B cell (primary cell): ENCODE data around the gene LGI4. TPM values are rescaled to one million over a fixed set of nuclear protein-coding genes. Genes with fewer than 3 reads are reported as not detected.
A peak's percentile ranks its signal among the peaks of the same experiment; 100 is the strongest.

ENCODE experiments used
- ATAC-seq: fragments of 200-7000 bp; cut with Tn5 transposase; one replicate; pipeline ENCODE4 v1.10.0; 2021; ENCODE audit warnings: low read depth, mild to moderate bottlenecking, moderate number of reproducible peaks, moderate library complexity
- CTCF ChIA-PET: fragments of 350-600 bp; sonication (Branson Sonifier 250); formaldehyde crosslinking; loops from one replicate; lab custom pipeline; 2021; ENCODE audit warnings: antibody characterized with exemption, inconsistent platforms; lab: Charles Lee
- POLR2A ChIA-PET: fragments of 350-600 bp; sonication (Branson Sonifier 250); formaldehyde crosslinking; loops from one replicate; lab custom pipeline; 2021; ENCODE audit warnings: antibody characterized with exemption; lab: Charles Lee
- DNase-seq: peaks from one replicate; pipeline ENCODE4 v3.0.0; 2013
- H2AFZ ChIP-seq: 2 replicates; pipeline ENCODE4 v1.6.1; 2012; ENCODE audit warnings: mild to moderate bottlenecking, low read depth, low read length; ENCODE audit not compliant: insufficient read depth, poor library complexity, severe bottlenecking
- H3K27ac ChIP-seq, 2 donors: 1 replicate in 1 of 2; 2 replicates in 1 of 2; pipeline ENCODE4 v1.5.1; 2012 to 2013; ENCODE audit warnings: low read length in 2 of 2, mild to moderate bottlenecking in 2 of 2, moderate library complexity in 1 of 2
- H3K27me3 ChIP-seq, 4 experiments: fragments of 200-600 bp in 1 of 4; sonication (generic) in 1 of 4; replicated peaks in 1 of 4; 1 replicate in 2 of 4; 2 replicates in 2 of 4; pipeline versions ENCODE4 v1.6.1 to v1.7.0; 2013 to 2016; ENCODE audit warnings: low read length in 3 of 4, mild to moderate bottlenecking in 2 of 4, mixed read lengths in 1 of 4, moderate library complexity in 1 of 4; ENCODE audit not compliant: insufficient read depth in 4 of 4, control insufficient read depth in 3 of 4; ENCODE audit errors: control extremely low read depth in 1 of 4
- H3K36me3 ChIP-seq, 2 experiments: replicated peaks in 1 of 2; 1 replicate in 1 of 2; 2 replicates in 1 of 2; pipeline versions ENCODE4 v1.6.1 to v1.7.1; 2013; ENCODE audit warnings: low read length in 1 of 2; ENCODE audit not compliant: insufficient read depth in 2 of 2, control insufficient read depth in 1 of 2; ENCODE audit errors: control extremely low read depth in 1 of 2, extremely low read depth in 1 of 2
- H3K4me1 ChIP-seq, 2 donors: fragments of 200-600 bp in 1 of 2; sonication (generic) in 1 of 2; 1 replicate in 1 of 2; 2 replicates in 1 of 2; pipeline versions ENCODE4 v1.5.1 to v1.6.1; 2013 to 2017; ENCODE audit warnings: low read length in 2 of 2; ENCODE audit not compliant: control insufficient read depth in 2 of 2, insufficient read depth in 2 of 2
- H3K4me2 ChIP-seq: replicated peaks from 2 replicates; pipeline ENCODE3; 2012; ENCODE audit warnings: mild to moderate bottlenecking, low read depth, low read length; ENCODE audit not compliant: poor library complexity, severe bottlenecking
- H3K4me3 ChIP-seq, 5 experiments: fragments of 200-600 bp in 1 of 5; sonication (generic) in 1 of 5; 1 replicate in 3 of 5; 2 replicates in 2 of 5; pipeline versions ENCODE4 v1.5.1 to v1.7.0; 2011 to 2016; ENCODE audit warnings: low read length in 4 of 5, mild to moderate bottlenecking in 4 of 5, low read depth in 2 of 5, control low read depth in 1 of 5, moderate library complexity in 1 of 5; ENCODE audit not compliant: insufficient read depth in 1 of 5; ENCODE audit errors: control extremely low read depth in 1 of 5, extremely low read depth in 1 of 5
- H3K79me2 ChIP-seq: fragments of 200-600 bp; sonication (generic); one replicate; pipeline ENCODE4 v1.6.0; 2016; ENCODE audit warnings: low read length; ENCODE audit not compliant: control insufficient read depth, insufficient read depth
- H3K9ac ChIP-seq: fragments of 200-600 bp; sonication (generic); 2 replicates; pipeline ENCODE4 v1.6.1; 2017; ENCODE audit warnings: mild to moderate bottlenecking, low read length, moderate library complexity
- H3K9me3 ChIP-seq, 3 donors: one replicate each; pipeline versions ENCODE4 v1.6.1 to v1.7.1; 2013; ENCODE audit warnings: low read length in 2 of 3; ENCODE audit not compliant: control insufficient read depth in 2 of 3, insufficient read depth in 1 of 3; ENCODE audit errors: control extremely low read depth in 1 of 3
- H4K20me1 ChIP-seq: 2 replicates; pipeline ENCODE4 v1.6.0; 2012; ENCODE audit warnings: mild to moderate bottlenecking, low read length; ENCODE audit not compliant: insufficient read depth, control insufficient read depth, poor library complexity, severe bottlenecking
- H3K27ac Mint-ChIP-seq: one replicate; pipeline ENCODE4 v1.8.0; 2021; ENCODE audit warnings: mixed read lengths
- H3K27me3 Mint-ChIP-seq: one replicate; pipeline ENCODE4 v1.8.0; 2021; ENCODE audit warnings: mixed read lengths
- H3K4me1 Mint-ChIP-seq: one replicate; pipeline ENCODE4 v1.8.0; 2021; ENCODE audit warnings: mixed read lengths
- H3K4me3 Mint-ChIP-seq: one replicate; pipeline ENCODE4 v1.8.0; 2021; ENCODE audit warnings: mixed read lengths
- H3K9me3 Mint-ChIP-seq: one replicate; pipeline ENCODE4 v1.8.0; 2022; ENCODE audit warnings: mixed read lengths; ENCODE audit not compliant: insufficient read depth
- CTCF ChIP-seq: fragments of 200-600 bp; IDR thresholded peaks from one replicate; pipeline ENCODE4 v1.8.0; 2022; ENCODE audit warnings: antibody characterized with exemption, mild to moderate bottlenecking
- EZH2 ChIP-seq: IDR thresholded peaks from 2 replicates; pipeline ENCODE4 v1.6.1; 2012; ENCODE audit warnings: borderline replicate concordance, low read depth, mild to moderate bottlenecking, moderate library complexity, low read length; ENCODE audit not compliant: insufficient read depth, poor library complexity, severe bottlenecking
- whole genome bisulfite sequencing: methylation state at CpG from one replicate; pipeline ENCODE4 v1.1.5; 2013; ENCODE audit warnings: missing lambda C conversion rate; ENCODE audit not compliant: insufficient coverage; 5-methylcytosine and 5-hydroxymethylcytosine counted together
- intact Hi-C: fragments of 100-400 bp; cut with micrococcal nuclease; formaldehyde crosslinking; loops from one replicate; pipeline ENCODE4 v1.10.0; 2022
- polyA plus RNA-seq: library from polyadenylated mRNA; depleted of rRNA; stranded (reverse); fragments of >200 nt; gene quantifications from 2 replicates; pipeline ENCODE4 v1.2.3, GENCODE V29; 2012
- total RNA-seq, 2 donors: library from RNA; stranded (reverse); fragments of 120-200 nt in 1 of 2; gene quantifications; 1 replicate in 1 of 2; 2 replicates in 1 of 2; pipeline versions ENCODE4 v1.2.3 to v1.2.4, GENCODE V29; 2013 to 2022

Gene LGI4
- total and polyA plus RNA-seq, 2 donors (not counting 1 experiment from before 2014, with no cell fraction given), result 0.40 to 0.59 TPM

DNA sequence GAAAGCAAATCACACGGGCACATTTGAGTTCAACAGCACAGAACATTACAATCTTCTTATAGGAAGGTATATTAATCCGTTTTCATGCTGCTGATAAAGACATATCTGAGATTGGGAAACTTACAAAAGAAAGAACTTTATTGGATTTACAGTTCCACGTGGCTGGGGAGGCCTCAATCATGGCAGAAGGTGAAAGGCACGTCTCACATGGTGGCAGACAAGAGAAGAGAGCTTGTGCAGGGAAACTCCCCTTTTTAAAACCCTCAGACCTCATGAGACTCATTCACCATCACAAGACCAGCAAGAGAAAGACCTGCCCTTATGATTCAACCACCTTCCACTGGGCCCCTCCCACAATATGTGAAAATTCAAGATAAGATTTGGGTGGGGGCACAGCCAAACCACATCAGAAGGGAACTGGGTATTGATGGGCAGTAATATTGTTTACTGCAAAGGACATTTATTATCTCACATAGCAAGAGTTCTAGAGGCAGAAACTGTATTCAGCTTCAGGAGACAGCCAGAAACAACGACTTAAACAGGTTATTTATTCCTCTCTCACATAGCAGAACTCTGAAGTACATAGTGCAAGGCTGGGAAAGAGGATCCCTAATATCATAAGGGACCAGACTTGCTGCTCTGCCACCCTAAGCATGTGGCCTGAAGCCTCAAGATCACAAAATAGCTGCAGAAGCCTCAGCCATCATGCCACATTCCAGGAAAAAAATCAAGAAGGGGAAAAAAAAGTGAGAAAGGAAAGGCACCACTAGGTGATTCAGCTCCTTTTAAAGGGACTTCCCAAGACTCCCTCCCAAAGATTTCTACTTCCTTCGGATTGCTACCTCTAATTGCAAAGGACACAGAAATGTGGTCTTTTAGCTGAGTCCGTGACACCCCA is 42.8 kb upstream of the LGI4 start:
- CTCF ChIA-PET, result interaction anchor here (0.9 to 3.2 kb wide), 6 partner anchors 14 to 331 kb away, joined by 3 to 9 read pairs (median 3); partner anchors contain the start of gene FXYD5

More for the DNA sequence above, 42.8 kb upstream of the LGI4 start:
- POLR2A ChIA-PET, result interaction anchor here (0.7 to 1.1 kb wide), 3 partner anchors 26 to 35 kb away, joined by 3 to 5 read pairs (median 3); partner anchors contain the start of gene FXYD7
- Histone ChIP-seq H3K27me3 (no peaks in the 10 kb centered on the region), H2AFZ (no peak overlapping the region), H3K4me2 (no peak overlapping the region), H3K9me3 (peaks cover 1 to 8% (median 2%) of the 10 kb centered on the region in 3 donors), H3K79me2 (no peaks in the 10 kb centered on the region), H3K36me3 (no peaks in the 10 kb centered on the region), H3K4me3 (no peak overlapping the region), H4K20me1 (no peaks in the 10 kb centered on the region), H3K4me1 (no peaks in the 10 kb centered on the region), H3K9ac (no peak overlapping the region), H3K27ac (no peak overlapping the region)
- no peak overlapping the region for H3K4me3 Mint-ChIP-seq
- H3K9me3 Mint-ChIP-seq, result no peaks in the 10 kb centered on the region
- peaks cover 2% of the 10 kb centered on the region for H3K4me1 Mint-ChIP-seq
- 92% methylated on average over 2 of the region's 7 CpGs for WGBS
- H3K27ac Mint-ChIP-seq, result peak overlapping the region; percentile 26
- ATAC-seq (no peak), DNase-seq (no peak)
- no peaks in the 10 kb centered on the region for H3K27me3 Mint-ChIP-seq
- TF ChIP-seq EZH2 (no peak), CTCF (no peak)
- intact Hi-C loops, result no loop called here
